Hematopoietic multipotent progenitor cell (in vitro differentiated cells): Measurements from ENCODE around the gene NAT8L. TPM values are rescaled to one million over a fixed set of nuclear protein-coding genes. Genes with fewer than 3 reads are reported as not detected.
A peak's percentile ranks its signal among the peaks of the same experiment; 100 is the strongest.
"Not testable (repeated sequence)": the region's sequence is repeated elsewhere in the genome, so short reads cannot be mapped to it uniquely, and the experiment has no call there.

Experiments used
- DNase-seq, 3 donors: peaks; one replicate each; pipeline ENCODE4 v3.0.0-alpha.2; 2011 to 2015; ENCODE audit warnings: low read depth in 2 of 3, low spot score in 2 of 3
- total RNA-seq: library from RNA; depleted of rRNA; stranded (reverse); fragments of >200 nt; gene quantifications from one replicate; pipeline ENCODE4 v1.2.3, GENCODE V29; 2012

Gene NAT8L
- 0.81 TPM for total RNA-seq

DNA sequence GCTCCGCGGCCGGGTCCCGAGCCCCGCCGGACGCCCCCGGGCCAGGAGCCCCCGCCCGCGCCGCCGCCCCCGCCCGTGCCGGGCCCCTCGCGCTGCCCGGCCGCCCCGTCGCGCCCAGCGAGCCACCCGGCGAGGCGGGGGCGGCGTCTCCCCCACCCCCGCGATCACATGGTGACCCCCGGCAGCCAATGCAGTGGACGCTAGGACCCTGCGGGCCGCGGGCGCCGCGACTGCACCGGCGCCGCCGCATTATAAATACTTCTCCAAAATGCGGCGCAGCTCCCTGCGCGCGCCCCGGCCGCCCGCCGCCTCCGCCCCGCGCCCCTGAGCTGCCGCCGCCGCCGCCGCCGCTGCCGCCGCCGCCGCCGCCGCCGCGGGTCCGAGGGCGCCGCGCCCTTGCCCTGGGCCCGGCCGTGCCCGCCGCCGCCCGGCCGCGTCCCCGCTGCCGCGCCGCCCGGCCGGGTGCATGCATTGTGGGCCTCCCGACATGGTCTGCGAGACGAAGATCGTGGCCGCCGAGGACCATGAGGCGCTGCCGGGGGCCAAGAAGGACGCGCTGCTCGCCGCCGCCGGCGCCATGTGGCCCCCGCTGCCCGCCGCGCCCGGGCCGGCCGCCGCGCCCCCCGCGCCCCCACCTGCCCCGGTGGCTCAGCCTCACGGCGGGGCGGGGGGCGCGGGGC lies at the start of gene NAT8L:
TSS of gene NAT8L (plus strand) at position 282 of the 680 bp plus-strand sequence. CDS start at position 467, 185 bp downstream.
- peak in 2 of 3 donors; percentile 62 to 72 for DNase-seq

GRCh38 chr4:2009651-2010233 lies 49.4 kb upstream of the NAT8L start:
- DNase-seq = peak; percentile 36 to 64 (median 60)

DNA sequence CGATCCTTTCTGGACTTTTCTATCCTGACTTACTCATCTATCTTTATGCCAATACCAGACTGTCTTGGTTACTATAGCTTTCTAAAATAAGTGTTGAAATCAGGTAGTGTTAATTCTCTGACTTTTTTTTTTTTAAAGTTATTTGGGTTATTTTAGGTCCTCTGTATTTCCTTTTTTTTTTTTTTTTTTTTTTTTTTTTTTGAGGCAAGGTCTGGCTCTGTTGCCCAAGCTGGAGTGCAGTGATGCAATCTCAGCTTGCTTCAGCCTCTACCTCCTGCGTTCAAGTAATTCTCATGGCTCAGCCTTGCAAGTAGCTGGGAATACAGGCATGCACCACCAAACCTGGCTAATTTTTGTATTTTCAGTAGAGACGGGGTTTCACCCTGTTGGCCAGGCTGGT lies 47.5 kb upstream of the NAT8L start:
- DNase-seq = no peak

DNA sequence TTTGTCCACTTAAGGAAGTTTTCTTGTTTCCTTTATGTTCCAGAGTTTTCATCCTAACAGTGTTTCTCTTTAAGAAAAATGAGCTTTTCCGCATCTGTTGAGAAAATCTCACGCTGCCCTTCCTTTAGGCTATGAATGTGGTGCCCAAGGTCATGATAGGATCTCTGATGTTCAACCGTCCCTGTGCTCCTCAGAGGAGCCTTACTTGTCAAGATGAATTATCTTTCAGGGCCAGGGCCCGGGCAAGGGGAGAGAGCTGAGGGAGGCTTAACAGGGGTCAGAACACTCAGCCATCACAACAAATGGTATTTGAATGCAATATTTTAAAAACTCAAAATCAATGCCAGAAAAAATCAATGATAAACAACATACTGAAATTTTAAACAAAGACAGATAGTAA lies 44.1 kb upstream of the NAT8L start:
- no peak for DNase-seq

- DNase-seq = not testable (repeated sequence)
Observed at GRCh38 chr4:2021358-2022018, 37.6 kb upstream of the NAT8L start.

DNA sequence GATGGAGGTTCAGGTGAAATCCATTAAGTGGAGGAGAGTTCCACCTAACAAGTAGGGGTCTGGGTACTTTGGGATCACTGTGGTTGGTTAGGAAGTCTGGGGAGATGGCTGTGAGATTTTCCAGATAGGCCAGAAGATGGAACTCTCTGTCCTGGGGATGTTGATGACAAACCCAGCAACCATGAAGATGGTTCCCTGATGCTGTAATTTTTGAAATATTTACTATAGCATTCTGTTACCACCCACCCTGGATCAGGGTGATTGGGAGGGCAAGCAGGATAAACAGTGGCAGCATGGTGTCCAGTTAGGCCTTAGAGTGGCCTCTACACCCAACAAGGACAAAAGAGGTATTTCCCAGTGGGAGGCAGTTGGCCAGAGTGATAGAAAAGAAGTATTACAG lies 34.4 kb upstream of the NAT8L start:
- DNase-seq = no peak

DNA sequence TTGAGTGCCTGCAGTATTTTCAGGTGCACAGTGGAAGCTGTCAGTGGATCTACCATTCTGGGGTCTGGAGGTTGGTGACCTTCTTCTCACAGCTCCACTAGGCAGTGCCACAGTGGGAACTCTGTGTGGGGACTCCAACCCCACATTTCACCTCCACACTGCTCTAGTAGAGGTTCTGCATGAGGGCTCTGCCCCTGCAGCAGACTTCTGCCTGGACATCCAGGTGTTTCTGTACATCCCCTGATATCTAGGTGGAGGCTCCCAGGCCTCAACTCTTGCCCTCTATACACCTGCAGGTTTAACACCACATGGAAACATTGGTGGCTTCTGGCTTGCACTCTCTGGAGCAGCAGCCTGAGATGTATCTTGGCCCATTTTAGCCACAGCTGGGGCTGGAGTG lies 33.3 kb upstream of the NAT8L start:
- DNase-seq = no peak

- DNase-seq = not testable (repeated sequence)
Observed at GRCh38 chr4:2027120-2027519, 32.0 kb upstream of the NAT8L start.

DNA sequence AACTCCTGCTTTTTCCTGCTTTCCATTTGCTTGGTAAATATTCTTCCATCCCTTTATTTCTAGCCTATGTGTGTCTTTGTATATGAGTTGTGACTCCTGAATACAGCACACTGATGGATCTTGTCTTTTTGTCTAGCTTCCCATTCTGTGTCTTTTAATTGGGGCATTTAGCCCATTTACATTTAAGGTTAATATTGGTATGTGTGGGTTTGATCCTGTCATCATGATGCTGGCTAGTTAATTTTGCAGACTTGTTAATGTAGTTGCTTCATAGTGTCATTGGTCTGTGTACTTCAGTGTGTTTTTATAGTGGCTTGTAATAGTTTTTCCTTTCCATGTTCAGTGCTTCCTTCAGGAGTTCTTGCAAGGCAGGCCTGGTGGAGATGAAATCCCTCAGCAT lies 28.0 kb upstream of the NAT8L start:
- not testable (repeated sequence) for DNase-seq

GRCh38 chr4:2036327-2036726 lies 22.8 kb upstream of the NAT8L start:
- DNase-seq = no peak

DNA sequence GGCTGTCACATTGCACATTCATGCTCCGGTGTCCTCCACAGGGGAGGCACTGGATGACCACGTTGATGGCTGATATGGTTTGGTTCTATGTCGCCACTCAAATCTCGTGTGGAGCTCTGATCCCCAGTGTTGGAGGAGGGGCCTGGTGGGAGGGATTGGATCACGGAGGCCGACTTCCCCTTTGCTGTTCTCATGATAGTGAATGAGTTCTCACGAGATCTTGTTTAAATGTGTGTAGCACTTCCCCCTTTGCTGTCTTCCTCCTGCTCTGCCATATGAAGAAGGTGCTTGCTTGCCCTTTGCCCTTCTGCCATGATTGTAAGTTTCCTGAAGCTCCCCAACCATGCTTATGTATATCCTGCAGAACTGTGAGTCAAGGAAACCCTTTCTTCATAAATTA lies 22.3 kb upstream of the NAT8L start:
- DNase-seq = peak in 1 of 3 donors; percentile 39

- no peak for DNase-seq
Observed at GRCh38 chr4:2040391-2041238, 18.5 kb upstream of the NAT8L start.

DNA sequence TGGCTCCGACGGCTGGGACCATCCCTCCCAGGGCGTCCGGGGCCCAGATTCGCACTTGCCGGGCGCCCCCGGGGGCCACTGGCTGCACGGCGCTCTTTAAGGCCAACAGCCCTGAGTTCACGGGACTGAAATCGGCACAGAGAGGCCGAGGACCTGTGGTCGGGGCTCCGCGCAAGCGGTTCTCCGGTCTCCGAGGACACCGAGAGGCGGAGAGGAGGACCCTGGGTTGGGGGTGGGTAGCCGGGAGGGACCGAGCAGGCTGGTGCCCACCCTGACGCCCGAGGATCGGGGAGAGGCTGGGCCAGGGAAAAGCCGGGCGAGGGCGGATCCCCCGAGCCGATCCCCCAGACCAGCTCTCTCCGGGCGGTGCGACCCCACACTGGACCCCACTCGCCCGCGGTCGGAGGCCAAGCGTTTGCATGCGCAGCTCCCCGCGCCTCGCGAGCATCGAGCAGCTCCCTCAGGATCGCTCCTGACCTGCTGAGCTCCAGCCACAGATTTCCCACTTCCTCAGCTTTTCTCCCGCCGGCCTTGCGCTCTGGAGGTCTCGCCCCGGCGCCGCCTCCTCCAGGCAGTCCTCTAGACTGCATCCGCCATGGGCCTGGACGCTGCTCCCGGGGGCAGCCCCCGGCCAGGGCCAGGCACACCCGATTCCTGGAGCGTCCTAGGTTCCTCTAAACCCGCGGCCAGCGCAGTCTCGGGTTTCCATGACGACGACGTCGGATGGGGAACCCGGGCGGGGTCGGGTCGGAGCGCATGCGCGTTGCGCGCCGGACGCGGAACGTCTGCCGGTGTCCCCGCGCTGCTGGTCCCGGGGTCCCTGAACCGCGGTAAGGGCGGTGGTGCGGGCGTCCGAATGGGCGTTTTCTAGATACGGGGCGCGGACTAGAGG lies 17.6 kb upstream of the NAT8L start:
- DNase-seq = peak; percentile 54 to 87 (median 81)

- DNase-seq = no peak
Observed at GRCh38 chr4:2042204-2042946, 16.8 kb upstream of the NAT8L start.

DNA sequence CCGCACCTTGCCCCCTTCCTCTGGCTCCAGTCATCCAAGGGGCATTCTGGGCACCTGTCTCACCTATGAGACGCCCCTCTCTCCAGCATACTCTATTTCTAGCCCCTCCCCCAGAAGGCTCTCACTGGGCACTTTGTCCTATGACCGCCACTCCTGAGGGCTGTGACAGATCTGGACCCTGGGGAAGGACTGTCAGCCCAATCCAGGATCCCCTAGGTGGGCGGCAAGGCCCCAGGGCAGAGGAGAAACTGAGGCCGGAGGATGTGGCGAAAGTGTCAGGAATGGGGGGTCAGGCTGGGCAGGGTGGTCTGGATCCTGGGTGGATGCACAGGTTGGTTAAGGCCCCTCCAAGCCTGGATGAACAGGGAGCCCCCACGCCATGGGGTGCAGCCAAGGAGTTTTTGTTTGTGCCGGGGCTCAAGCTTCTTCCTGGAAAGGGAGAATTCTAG lies 16.2 kb upstream of the NAT8L start:
- no peak for DNase-seq

- no peak for DNase-seq
Observed at GRCh38 chr4:2043396-2044118, 15.6 kb upstream of the NAT8L start.

GRCh38 chr4:2044119-2044485 lies 15.0 kb upstream of the NAT8L start:
- DNase-seq = no peak
